Spinal cord (tissue), 10 donors: Measurements from ENCODE around the gene ARL4D. TPM values are rescaled to one million over a fixed set of nuclear protein-coding genes. Genes with fewer than 3 reads are reported as not detected.
"Not testable (repeated sequence)": the region's sequence is repeated elsewhere in the genome, so short reads cannot be mapped to it uniquely, and the experiment has no call there.

Experiments
- DNase-seq, 6 donors: peaks; one replicate each; pipeline versions ENCODE4 v3.0.0 to v3.0.0-alpha.2; 2013 to 2015; ENCODE audit warnings: low spot score in 6 of 6, low read depth in 4 of 6
- H3K27ac ChIP-seq: one replicate; pipeline ENCODE4 v1.5.1; 2013; ENCODE audit warnings: low read depth, low read length, control low read depth
- H3K27me3 ChIP-seq: one replicate; pipeline ENCODE4 v1.6.1; 2013; ENCODE audit warnings: low read length; ENCODE audit not compliant: control insufficient read depth, insufficient read depth
- H3K36me3 ChIP-seq: one replicate; pipeline ENCODE4 v1.6.1; 2013; ENCODE audit warnings: low read length; ENCODE audit not compliant: control insufficient read depth, insufficient read depth
- H3K4me1 ChIP-seq: one replicate; pipeline ENCODE4 v1.6.1; 2013; ENCODE audit warnings: low read length; ENCODE audit not compliant: control insufficient read depth, insufficient read depth
- H3K4me3 ChIP-seq: one replicate; pipeline ENCODE4 v1.5.1; 2013; ENCODE audit warnings: low read depth, low read length, control low read depth
- H3K9me3 ChIP-seq: one replicate; pipeline ENCODE4 v1.6.1; 2013; ENCODE audit warnings: low read length; ENCODE audit not compliant: control insufficient read depth, insufficient read depth
- whole genome bisulfite sequencing: methylation state at CpG from one replicate; pipeline ENCODE4 v1.1.5; 2013; ENCODE audit warnings: missing lambda C conversion rate; ENCODE audit not compliant: insufficient coverage; 5-methylcytosine and 5-hydroxymethylcytosine counted together
- polyA plus RNA-seq, 2 donors: library from polyadenylated mRNA; unstranded; fragments of 120-200 nt; gene quantifications; one replicate each; pipeline ENCODE4 v1.2.1, GENCODE V29; 2013; ENCODE audit not compliant: insufficient read length in 2 of 2
- total RNA-seq, 2 donors: library from RNA; depleted of rRNA in 1 of 2; stranded (reverse); fragments of 120-200 nt in 1 of 2; fragments of >200 nt in 1 of 2; gene quantifications; one replicate each; pipeline versions ENCODE4 v1.2.3 to v1.2.4, GENCODE V29; 2013 to 2014
- donor health status: healthy.

The ARL4D gene
- total and polyA plus RNA-seq, 4 donors, result 13.3 to 29.3 (median 16.7) TPM

- H3K9me3 ChIP-seq, result no peaks in the 10 kb centered on the region
- no peak for DNase-seq
- 92% methylated on average over 6 of the region's 6 CpGs for WGBS
- H3K4me3 ChIP-seq, result no peak overlapping the region
- no peaks in the 10 kb centered on the region for H3K27me3 ChIP-seq
- H3K36me3 ChIP-seq, result no peaks in the 10 kb centered on the region
- H3K4me1 ChIP-seq, result peaks cover 28% of the 10 kb centered on the region
- H3K27ac ChIP-seq, result no peak overlapping the region
Measured at GRCh38 chr17:43392397-43392796, 6.4 kb upstream of the ARL4D start.

- H3K27ac ChIP-seq, result peak overlapping the region; percentile 43
Measured at GRCh38 chr17:43393944-43394482, 4.8 kb upstream of the ARL4D start.

GRCh38 chr17:43394696-43395095, 4.1 kb upstream of the ARL4D start:
- not testable (repeated sequence) for H3K36me3 ChIP-seq, H3K27me3 ChIP-seq, DNase-seq, H3K9me3 ChIP-seq, H3K27ac ChIP-seq, H3K4me3 ChIP-seq
- H3K4me1 ChIP-seq, result peaks cover 22% of the 10 kb centered on the region
- 91% methylated on average over 6 of the region's 12 CpGs for WGBS

More at GRCh38 chr17:43393944-43394482, 4.8 kb upstream of the ARL4D start:
- no peak overlapping the region for H3K4me3 ChIP-seq
- H3K9me3 ChIP-seq, result no peaks in the 10 kb centered on the region
- peak; percentile 82 to 98 (median 90) for DNase-seq
- WGBS, result no CpG with 5 or more reads among the region's 11 CpGs
- H3K4me1 ChIP-seq, result peaks cover 22% of the 10 kb centered on the region
- H3K36me3 ChIP-seq, result no peaks in the 10 kb centered on the region
- H3K27me3 ChIP-seq, result no peaks in the 10 kb centered on the region

- H3K27me3 ChIP-seq, result no peaks in the 10 kb centered on the region
- 83% methylated on average over 4 of the region's 6 CpGs for WGBS
- no peak for DNase-seq
- no peaks in the 10 kb centered on the region for H3K9me3 ChIP-seq
- H3K27ac ChIP-seq, result no peak overlapping the region
- H3K4me3 ChIP-seq, result no peak overlapping the region
- H3K4me1 ChIP-seq, result peaks cover 23% of the 10 kb centered on the region
- peaks cover 5% of the 10 kb centered on the region for H3K36me3 ChIP-seq
Measured at GRCh38 chr17:43395165-43395564, 3.6 kb upstream of the ARL4D start.

- Histone ChIP-seq H3K9me3 (no peaks in the 10 kb centered on the region), H3K27ac (no peak overlapping the region), H3K4me1 (peaks cover 26% of the 10 kb centered on the region), H3K27me3 (no peaks in the 10 kb centered on the region), H3K4me3 (no peak overlapping the region), H3K36me3 (peaks cover 6% of the 10 kb centered on the region)
- 100% methylated on average over 1 of the region's 5 CpGs for WGBS
- no peak for DNase-seq
Measured at GRCh38 chr17:43396491-43397060, 2.2 kb upstream of the ARL4D start.

GRCh38 chr17:43399839-43400328, 1.1 kb downstream of the ARL4D start:
- peaks cover 20% of the 10 kb centered on the region for H3K4me1 ChIP-seq
- peaks cover 6% of the 10 kb centered on the region for H3K36me3 ChIP-seq
- no peaks in the 10 kb centered on the region for H3K27me3 ChIP-seq
- DNase-seq, result peak in 1 of 6 donors; percentile 10
- WGBS, result 92% methylated on average over 27 of the region's 28 CpGs
- peak overlapping the region; percentile 73 for H3K4me3 ChIP-seq
- no peaks in the 10 kb centered on the region for H3K9me3 ChIP-seq
- no peak overlapping the region for H3K27ac ChIP-seq

GRCh38 chr17:43400943-43401717, 2.3 kb downstream of the ARL4D start:
- Histone ChIP-seq H3K4me3 (peak overlapping the region; percentile 73), H3K4me1 (peaks cover 20% of the 10 kb centered on the region), H3K27me3 (no peaks in the 10 kb centered on the region), H3K9me3 (no peaks in the 10 kb centered on the region), H3K27ac (no peak overlapping the region), H3K36me3 (peaks cover 6% of the 10 kb centered on the region)
- WGBS, result 70% methylated on average over 2 of the region's 4 CpGs
- peak in 1 of 6 donors; percentile 5 for DNase-seq

- peaks cover 20% of the 10 kb centered on the region for H3K4me1 ChIP-seq
- no peaks in the 10 kb centered on the region for H3K9me3 ChIP-seq
- peaks cover 6% of the 10 kb centered on the region for H3K36me3 ChIP-seq
- WGBS, result 83% methylated on average over 4 of the region's 6 CpGs
- no peak overlapping the region for H3K27ac ChIP-seq
- no peak overlapping the region for H3K4me3 ChIP-seq
- H3K27me3 ChIP-seq, result no peaks in the 10 kb centered on the region
- DNase-seq, result no peak
Measured at GRCh38 chr17:43402078-43402477, 3.3 kb downstream of the ARL4D start.

- DNase-seq, result no peak
- Histone ChIP-seq H3K4me1 (peaks cover 20% of the 10 kb centered on the region), H3K9me3 (no peaks in the 10 kb centered on the region), H3K27me3 (no peaks in the 10 kb centered on the region), H3K4me3 (no peak overlapping the region), H3K36me3 (peaks cover 6% of the 10 kb centered on the region), H3K27ac (no peak overlapping the region)
- 86% methylated on average over 3 of the region's 3 CpGs for WGBS
Measured at GRCh38 chr17:43402567-43402966, 3.8 kb downstream of the ARL4D start.
